ENCODE results near the gene TANGO2. TPM values are rescaled to one million over a fixed set of nuclear protein-coding genes. Genes with fewer than 3 reads are reported as not detected.
A peak's percentile ranks its signal among the peaks of the same experiment; 100 is the strongest.

The TANGO2 gene
- total and polyA plus RNA-seq, 12 donors = 25.1 to 87.0 (median 43.5) TPM

DNA sequence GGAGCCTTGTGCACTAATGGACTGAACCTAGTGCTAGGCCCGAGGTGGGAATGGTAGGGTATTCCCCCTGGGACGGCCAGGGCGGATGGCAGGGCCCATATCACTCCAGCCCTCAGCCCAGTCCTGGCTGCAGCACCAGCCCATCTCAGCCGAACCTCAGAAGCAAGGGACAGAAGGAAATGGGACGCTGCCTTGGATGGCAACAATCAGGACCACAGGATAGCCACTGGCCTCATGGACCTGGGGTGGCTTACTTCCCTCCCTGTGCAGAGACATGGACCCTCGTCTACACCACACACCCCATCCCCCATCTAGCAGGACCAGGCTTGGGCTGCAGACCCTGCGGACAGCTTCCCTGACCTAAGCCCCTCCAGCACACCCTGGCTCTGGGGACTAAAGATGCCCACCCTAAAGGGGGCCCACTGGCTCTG is 28.4 kb upstream of the TANGO2 start:
- intact Hi-C loops (cut with DNase I) = no loop called here
- H3K36me3 ChIP-seq (replicated peaks in 1 of 2) = no peaks in the 10 kb centered on the region
- H3K9me3 ChIP-seq (replicated peaks in 1 of 3) = no peaks in the 10 kb centered on the region
- H3K27ac ChIP-seq = no peak overlapping the region
- WGBS, 4 donors = 86 to 95% (median 90%) methylated on average over 4 to 7 of the region's 7 CpGs
- DNase-seq = no peak
- TF ChIP-seq, protein P1, sequence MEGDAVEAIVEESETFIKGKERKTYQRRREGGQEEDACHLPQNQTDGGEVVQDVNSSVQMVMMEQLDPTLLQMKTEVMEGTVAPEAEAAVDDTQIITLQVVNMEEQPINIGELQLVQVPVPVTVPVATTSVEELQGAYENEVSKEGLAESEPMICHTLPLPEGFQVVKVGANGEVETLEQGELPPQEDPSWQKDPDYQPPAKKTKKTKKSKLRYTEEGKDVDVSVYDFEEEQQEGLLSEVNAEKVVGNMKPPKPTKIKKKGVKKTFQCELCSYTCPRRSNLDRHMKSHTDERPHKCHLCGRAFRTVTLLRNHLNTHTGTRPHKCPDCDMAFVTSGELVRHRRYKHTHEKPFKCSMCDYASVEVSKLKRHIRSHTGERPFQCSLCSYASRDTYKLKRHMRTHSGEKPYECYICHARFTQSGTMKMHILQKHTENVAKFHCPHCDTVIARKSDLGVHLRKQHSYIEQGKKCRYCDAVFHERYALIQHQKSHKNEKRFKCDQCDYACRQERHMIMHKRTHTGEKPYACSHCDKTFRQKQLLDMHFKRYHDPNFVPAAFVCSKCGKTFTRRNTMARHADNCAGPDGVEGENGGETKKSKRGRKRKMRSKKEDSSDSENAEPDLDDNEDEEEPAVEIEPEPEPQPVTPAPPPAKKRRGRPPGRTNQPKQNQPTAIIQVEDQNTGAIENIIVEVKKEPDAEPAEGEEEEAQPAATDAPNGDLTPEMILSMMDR (IDR thresholded peaks at IDR 0.05) = no peak
- no peak for TF ChIP-seq POLR2A (IDR thresholded peaks at IDR 0.05)
- H3K4me1 ChIP-seq (replicated peaks in 1 of 2) = peaks cover 0 to 10% of the 10 kb centered on the region in 2 donors
- H3K27me3 ChIP-seq = no peaks in the 10 kb centered on the region
- no peak overlapping the region for H3K4me3 ChIP-seq

DNA sequence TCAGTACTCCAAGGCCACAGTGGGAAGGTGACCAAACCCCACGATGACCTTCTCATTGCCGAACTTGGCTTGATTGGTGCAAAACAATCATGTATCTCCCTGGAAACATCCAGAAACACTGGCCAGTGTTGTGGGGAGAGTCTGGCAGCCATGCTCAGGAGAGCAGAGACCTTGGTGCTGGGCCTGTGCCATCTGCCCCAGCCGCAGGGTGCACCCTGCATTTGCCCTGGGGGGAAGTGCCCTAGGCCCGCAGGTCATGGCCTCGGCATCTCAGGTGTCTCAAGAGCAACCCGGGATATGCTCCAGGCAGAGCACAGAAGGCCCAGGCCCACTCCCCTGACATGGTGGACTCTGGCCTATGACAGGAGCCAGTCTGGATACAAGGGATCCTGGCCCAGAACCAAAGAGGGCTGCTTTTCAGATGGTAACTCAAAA is 28.0 kb upstream of the TANGO2 start:
- no peaks in the 10 kb centered on the region for H3K9me3 ChIP-seq (replicated peaks in 1 of 3)
- no peak overlapping the region for H3K4me3 ChIP-seq
- no peaks in the 10 kb centered on the region for H3K36me3 ChIP-seq (replicated peaks in 1 of 2)
- WGBS, 4 donors = 62 to 81% (median 62%) methylated on average over 4 to 6 of the region's 6 CpGs; no CpG with 5 or more reads in 1 of the 4 donors
- TF ChIP-seq, protein P1 (IDR thresholded peaks at IDR 0.05) = no peak
- no peak for TF ChIP-seq POLR2A (IDR thresholded peaks at IDR 0.05)
- intact Hi-C loops (cut with DNase I) = no loop called here
- peaks cover 0 to 11% of the 10 kb centered on the region in 2 donors for H3K4me1 ChIP-seq (replicated peaks in 1 of 2)
- no peak for DNase-seq
- no peaks in the 10 kb centered on the region for H3K27me3 ChIP-seq
- H3K27ac ChIP-seq = no peak overlapping the region

DNA sequence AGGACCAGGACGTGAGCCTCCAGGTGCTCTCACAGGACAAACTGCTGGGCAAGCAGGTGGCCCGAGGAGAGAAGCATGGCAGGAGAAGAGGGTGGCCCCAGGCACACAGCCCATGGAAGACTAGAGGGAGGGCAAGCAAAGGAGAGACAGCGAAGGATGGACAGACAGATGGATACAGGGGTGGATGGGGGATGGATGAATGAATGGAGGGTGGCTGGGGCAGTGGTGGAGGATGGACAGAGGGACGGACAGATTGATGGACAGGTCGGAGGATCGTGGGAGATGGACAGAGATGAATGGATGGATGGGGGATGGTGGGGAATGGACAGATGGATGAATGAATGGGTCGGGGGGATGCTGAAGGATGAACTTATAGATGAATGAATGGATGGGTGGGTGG is 27.0 kb upstream of the TANGO2 start:
- Histone ChIP-seq H3K27ac (no peak overlapping the region), H3K4me1 (replicated peaks in 1 of 2) (peaks cover 0 to 20% of the 10 kb centered on the region in 2 donors), H3K36me3 (replicated peaks in 1 of 2) (no peaks in the 10 kb centered on the region), H3K9me3 (replicated peaks in 1 of 3) (no peaks in the 10 kb centered on the region), H3K4me3 (no peak overlapping the region), H3K27me3 (no peaks in the 10 kb centered on the region)
- intact Hi-C loops (cut with DNase I) = no loop called here
- TF ChIP-seq POLR2A (IDR thresholded peaks at IDR 0.05) = no peak
- TF ChIP-seq, protein P1 (IDR thresholded peaks at IDR 0.05) = no peak
- 92 to 96% (median 94%) methylated on average over 7 of the region's 7 CpGs for WGBS, 4 donors
- no peak for DNase-seq

DNA sequence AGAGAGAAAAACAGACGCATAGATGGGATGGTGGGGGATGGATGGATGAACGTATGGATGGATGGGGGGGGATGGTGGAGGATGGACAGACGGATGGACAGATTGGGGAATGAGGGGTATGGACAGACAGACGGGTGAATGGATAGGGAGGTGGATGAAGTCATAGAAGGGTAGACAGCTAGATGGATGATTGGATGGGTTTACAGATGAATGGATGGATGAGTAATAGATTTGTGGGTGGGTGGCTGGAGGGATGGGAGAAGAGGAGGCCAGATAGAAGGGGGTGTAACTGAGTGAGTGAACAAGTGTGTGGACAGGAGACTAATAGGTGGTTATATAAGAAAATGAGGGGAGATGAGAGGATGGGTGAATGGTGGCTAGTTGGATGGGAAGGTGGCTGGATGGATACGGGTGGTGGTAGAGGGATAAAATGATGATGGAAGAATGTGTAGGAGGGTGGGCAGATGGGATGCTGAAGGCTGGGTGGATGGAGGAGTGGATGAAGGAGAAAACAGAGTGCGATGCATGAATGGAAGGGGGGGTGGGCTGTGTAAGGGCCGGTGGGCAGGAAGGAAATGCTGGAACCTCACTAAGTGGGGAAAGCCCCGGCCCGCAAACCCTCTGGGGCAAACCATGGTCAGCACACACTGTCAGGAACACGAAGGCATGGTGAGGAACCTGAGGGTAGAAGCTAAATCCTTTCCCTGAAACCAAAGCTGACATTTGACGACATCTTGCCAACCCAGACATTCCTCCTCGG is 25.9 kb upstream of the TANGO2 start:
- no peaks in the 10 kb centered on the region for H3K27me3 ChIP-seq
- no peak overlapping the region for H3K4me3 ChIP-seq
- no peak for DNase-seq
- WGBS, 4 donors = 81 to 90% (median 85%) methylated on average over 12 of the region's 12 CpGs
- no peak for TF ChIP-seq POLR2A (IDR thresholded peaks at IDR 0.05)
- TF ChIP-seq, protein P1 (IDR thresholded peaks at IDR 0.05) = no peak
- peak overlapping the region in 2 of 5 donors; percentile 70 to 78 for H3K27ac ChIP-seq
- intact Hi-C loops (cut with DNase I) = no loop called here
- no peaks in the 10 kb centered on the region for H3K9me3 ChIP-seq (replicated peaks in 1 of 3)
- peaks cover 0 to 20% of the 10 kb centered on the region in 2 donors for H3K4me1 ChIP-seq (replicated peaks in 1 of 2)
- H3K36me3 ChIP-seq (replicated peaks in 1 of 2) = no peaks in the 10 kb centered on the region

All from adrenal gland (tissue), 12 donors.